Measurements from ENCODE around the gene UCMA.

- TF ChIP-seq CTCF (conservative IDR thresholded peaks at IDR 0.05) (no peak), ZFX (IDR thresholded peaks at IDR 0.05) (no peak)
Observed at GRCh38 chr10:13256627-13257026, 22.5 kb upstream of the UCMA start.
